ENCODE data around the gene TIGD1.
"Not testable (repeated sequence)": the region's sequence is repeated elsewhere in the genome, so short reads cannot be mapped to it uniquely, and the experiment has no call there.

Gene TIGD1

GRCh38 chr2:232573042-232573441 is 22.7 kb upstream of the TIGD1 start:
- no peak overlapping the region for H3K4me3 ChIP-seq (ENCODE audit: low read length)
- no peak for DNase-seq (ENCODE audit: low read depth, low spot score)

GRCh38 chr2:232571026-232571474 is 20.7 kb upstream of the TIGD1 start:
- DNase-seq (ENCODE audit: low read depth, low spot score), result no peak
- no peak overlapping the region for H3K4me3 ChIP-seq (ENCODE audit: low read length)

- not testable (repeated sequence) for H3K4me3 ChIP-seq (ENCODE audit: low read length); DNase-seq (ENCODE audit: low read depth, low spot score)
These were observed 20.1 kb upstream of the TIGD1 start for GRCh38 chr2:232570481-232570880.

- H3K4me3 ChIP-seq (ENCODE audit: low read length), result no peak overlapping the region
- DNase-seq (ENCODE audit: low read depth, low spot score), result no peak
These were observed 19.2 kb upstream of the TIGD1 start for GRCh38 chr2:232569541-232569940.

GRCh38 chr2:232568161-232568560 is 17.8 kb upstream of the TIGD1 start:
- no peak for DNase-seq (ENCODE audit: low read depth, low spot score)

GRCh38 chr2:232567721-232568120 is 17.4 kb upstream of the TIGD1 start:
- no peak overlapping the region for H3K4me3 ChIP-seq (ENCODE audit: low read length)
- DNase-seq (ENCODE audit: low read depth, low spot score), result no peak

More at GRCh38 chr2:232568161-232568560, 17.8 kb upstream of the TIGD1 start:
- H3K4me3 ChIP-seq (ENCODE audit: low read length), result no peak overlapping the region

- no peak for DNase-seq (ENCODE audit: low read depth, low spot score)
- no peak overlapping the region for H3K4me3 ChIP-seq (ENCODE audit: low read length)
These were observed 13.2 kb upstream of the TIGD1 start for GRCh38 chr2:232563580-232563979.

GRCh38 chr2:232562515-232563151 is 12.3 kb upstream of the TIGD1 start:
- no peak overlapping the region for H3K4me3 ChIP-seq (ENCODE audit: low read length)
- no peak for DNase-seq (ENCODE audit: low read depth, low spot score)

GRCh38 chr2:232556426-232556825 is 6.1 kb upstream of the TIGD1 start:
- DNase-seq (ENCODE audit: low read depth, low spot score), result peak; percentile 60
- no peak overlapping the region for H3K4me3 ChIP-seq (ENCODE audit: low read length)

- peak overlapping the region; percentile 75 for H3K4me3 ChIP-seq (ENCODE audit: low read length)
- DNase-seq (ENCODE audit: low read depth, low spot score), result no peak
These were observed 1.4 kb upstream of the TIGD1 start for GRCh38 chr2:232551776-232552175.

- H3K4me3 ChIP-seq (ENCODE audit: low read length), result peak overlapping the region; percentile 75
- no peak for DNase-seq (ENCODE audit: low read depth, low spot score)
These were observed 887 bp upstream of the TIGD1 start for GRCh38 chr2:232551250-232551638.

- H3K4me3 ChIP-seq (ENCODE audit: low read length), result peak overlapping the region; percentile 75
- peak; percentile 8 for DNase-seq (ENCODE audit: low read depth, low spot score)
These were observed 553 bp downstream of the TIGD1 start for GRCh38 chr2:232549655-232550353.

GRCh38 chr2:232547991-232548390 is 2.4 kb downstream of the TIGD1 start:
- H3K4me3 ChIP-seq (ENCODE audit: low read length), result no peak overlapping the region

GRCh38 chr2:232545511-232546375 is 4.6 kb downstream of the TIGD1 start:
- no peak overlapping the region for H3K4me3 ChIP-seq (ENCODE audit: low read length)
- no peak for DNase-seq (ENCODE audit: low read depth, low spot score)

More at GRCh38 chr2:232547991-232548390, 2.4 kb downstream of the TIGD1 start:
- DNase-seq (ENCODE audit: low read depth, low spot score), result no peak

- no peak for DNase-seq (ENCODE audit: low read depth, low spot score)
These were observed 5.7 kb downstream of the TIGD1 start for GRCh38 chr2:232544674-232545073.

GRCh38 chr2:232543928-232544631 is 6.3 kb downstream of the TIGD1 start:
- H3K4me3 ChIP-seq (ENCODE audit: low read length), result no peak overlapping the region
- no peak for DNase-seq (ENCODE audit: low read depth, low spot score)

More at GRCh38 chr2:232544674-232545073, 5.7 kb downstream of the TIGD1 start:
- H3K4me3 ChIP-seq (ENCODE audit: low read length), result no peak overlapping the region

GRCh38 chr2:232543491-232543890 is 6.9 kb downstream of the TIGD1 start:
- no peak overlapping the region for H3K4me3 ChIP-seq (ENCODE audit: low read length)

GRCh38 chr2:232542715-232543467 is 7.5 kb downstream of the TIGD1 start:
- no peak overlapping the region for H3K4me3 ChIP-seq (ENCODE audit: low read length)
- DNase-seq (ENCODE audit: low read depth, low spot score), result no peak

More at GRCh38 chr2:232543491-232543890, 6.9 kb downstream of the TIGD1 start:
- no peak for DNase-seq (ENCODE audit: low read depth, low spot score)
